GM12801 (cell line): ENCODE data around the gene HADHB.

Experiments used
- TF ChIP-seq, protein P1 (sequence below): IDR thresholded peaks from one replicate; pipeline ENCODE4 v1.5.1; 2011; ENCODE audit warnings: control low read depth; ENCODE audit not compliant: insufficient read length; ENCODE audit errors: extremely low read depth

HADHB gene

GRCh38 chr2:26337298-26337697 is 92.6 kb downstream of the HADHB start:
- TF ChIP-seq, protein P1, sequence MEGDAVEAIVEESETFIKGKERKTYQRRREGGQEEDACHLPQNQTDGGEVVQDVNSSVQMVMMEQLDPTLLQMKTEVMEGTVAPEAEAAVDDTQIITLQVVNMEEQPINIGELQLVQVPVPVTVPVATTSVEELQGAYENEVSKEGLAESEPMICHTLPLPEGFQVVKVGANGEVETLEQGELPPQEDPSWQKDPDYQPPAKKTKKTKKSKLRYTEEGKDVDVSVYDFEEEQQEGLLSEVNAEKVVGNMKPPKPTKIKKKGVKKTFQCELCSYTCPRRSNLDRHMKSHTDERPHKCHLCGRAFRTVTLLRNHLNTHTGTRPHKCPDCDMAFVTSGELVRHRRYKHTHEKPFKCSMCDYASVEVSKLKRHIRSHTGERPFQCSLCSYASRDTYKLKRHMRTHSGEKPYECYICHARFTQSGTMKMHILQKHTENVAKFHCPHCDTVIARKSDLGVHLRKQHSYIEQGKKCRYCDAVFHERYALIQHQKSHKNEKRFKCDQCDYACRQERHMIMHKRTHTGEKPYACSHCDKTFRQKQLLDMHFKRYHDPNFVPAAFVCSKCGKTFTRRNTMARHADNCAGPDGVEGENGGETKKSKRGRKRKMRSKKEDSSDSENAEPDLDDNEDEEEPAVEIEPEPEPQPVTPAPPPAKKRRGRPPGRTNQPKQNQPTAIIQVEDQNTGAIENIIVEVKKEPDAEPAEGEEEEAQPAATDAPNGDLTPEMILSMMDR: no peak
